ENCODE measurements around the gene MEGF9.

DNA sequence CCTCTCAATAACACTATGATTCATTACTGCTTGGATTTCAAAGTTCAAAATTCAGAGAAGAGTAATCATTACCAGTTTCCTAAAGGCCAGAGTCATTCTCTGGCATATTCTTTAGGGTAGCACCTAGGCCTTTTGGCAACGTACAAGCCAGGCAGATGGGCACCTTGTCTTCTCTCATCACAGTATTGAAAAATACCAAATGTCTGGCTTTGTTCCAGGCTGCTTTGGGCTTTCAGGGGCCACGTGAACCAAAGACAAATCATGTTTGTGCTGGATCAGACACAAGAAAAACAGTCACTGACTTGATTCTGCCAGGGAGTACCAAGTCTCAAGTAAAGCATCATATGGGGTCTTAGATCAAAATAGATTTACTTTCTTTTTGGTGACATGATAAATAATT is 15.5 kb downstream of the MEGF9 start:
- no peak for TF ChIP-seq POLR2A (IDR thresholded peaks at IDR 0.05)
- TF ChIP-seq, protein P1, sequence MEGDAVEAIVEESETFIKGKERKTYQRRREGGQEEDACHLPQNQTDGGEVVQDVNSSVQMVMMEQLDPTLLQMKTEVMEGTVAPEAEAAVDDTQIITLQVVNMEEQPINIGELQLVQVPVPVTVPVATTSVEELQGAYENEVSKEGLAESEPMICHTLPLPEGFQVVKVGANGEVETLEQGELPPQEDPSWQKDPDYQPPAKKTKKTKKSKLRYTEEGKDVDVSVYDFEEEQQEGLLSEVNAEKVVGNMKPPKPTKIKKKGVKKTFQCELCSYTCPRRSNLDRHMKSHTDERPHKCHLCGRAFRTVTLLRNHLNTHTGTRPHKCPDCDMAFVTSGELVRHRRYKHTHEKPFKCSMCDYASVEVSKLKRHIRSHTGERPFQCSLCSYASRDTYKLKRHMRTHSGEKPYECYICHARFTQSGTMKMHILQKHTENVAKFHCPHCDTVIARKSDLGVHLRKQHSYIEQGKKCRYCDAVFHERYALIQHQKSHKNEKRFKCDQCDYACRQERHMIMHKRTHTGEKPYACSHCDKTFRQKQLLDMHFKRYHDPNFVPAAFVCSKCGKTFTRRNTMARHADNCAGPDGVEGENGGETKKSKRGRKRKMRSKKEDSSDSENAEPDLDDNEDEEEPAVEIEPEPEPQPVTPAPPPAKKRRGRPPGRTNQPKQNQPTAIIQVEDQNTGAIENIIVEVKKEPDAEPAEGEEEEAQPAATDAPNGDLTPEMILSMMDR (IDR thresholded peaks at IDR 0.05), result no peak

Data from thyroid gland (tissue), 4 donors.